Measurements from ENCODE around the gene MMP17. TPM values are rescaled to one million over a fixed set of nuclear protein-coding genes. Genes with fewer than 3 reads are reported as not detected.

The MMP17 gene
- total RNA-seq, 1 experiment from 2014 or later = 30.2 TPM

- Histone ChIP-seq H3K4me3 (ENCODE audit: low read length) (no peak overlapping the region), H3K4me1 (ENCODE audit: insufficient read depth, low read length) (peaks cover 25% of the 10 kb centered on the region), H2AFZ (ENCODE audit: low read length) (no peak overlapping the region), H3F3A (ENCODE audit: low read length, unreplicated experiment) (peaks cover 4% of the 10 kb centered on the region), H3K79me2 (ENCODE audit: low read length) (no peaks in the 10 kb centered on the region), H4K20me1 (ENCODE audit: low read length) (no peaks in the 10 kb centered on the region), H3K9ac (ENCODE audit: low read length) (no peak overlapping the region), H3K36me3 (ENCODE audit: low read depth, low read length) (peaks cover 53% of the 10 kb centered on the region), H3K27ac (ENCODE audit: low read length) (no peak overlapping the region), H3K9me3 (ENCODE audit: low read length) (no peaks in the 10 kb centered on the region), H3K27me3 (ENCODE audit: low read length) (no peaks in the 10 kb centered on the region), H3K9me2 (replicated peaks; ENCODE audit: low read length) (no peaks in the 10 kb centered on the region), H3K4me2 (ENCODE audit: low read length) (no peak overlapping the region)
- ChIA-PET CTCF (no interaction called here), POLR2A (ENCODE audit: unreplicated experiment) (no interaction called here)
- TF ChIP-seq EZH2 (IDR thresholded peaks at IDR 0.05; ENCODE audit: low read length, unreplicated experiment) (no peak), EZH2phosphoT487 (IDR thresholded peaks at IDR 0.05; ENCODE audit: borderline replicate concordance, low read length) (no peak), CTCF (conservative IDR thresholded peaks at IDR 0.05; ENCODE audit: low read depth, low read length) (no peak)
- no peak for DNase-seq
- no TSS peak for BruUV-seq (replicated peaks)
- ATAC-seq = no peak
- intact Hi-C loops (cut with micrococcal nuclease) = no loop called here
These were observed 41.9 kb upstream of the MMP17 start for GRCh38 chr12:131786331-131786730.

GRCh38 chr12:131787143-131787660 is 41.0 kb upstream of the MMP17 start:
- CTCF ChIA-PET = no interaction called here
- Histone ChIP-seq H3K4me3 (ENCODE audit: low read length) (no peak overlapping the region), H3K4me2 (ENCODE audit: low read length) (no peak overlapping the region), H3K9ac (ENCODE audit: low read length) (no peak overlapping the region), H3K79me2 (ENCODE audit: low read length) (no peaks in the 10 kb centered on the region), H3K9me3 (ENCODE audit: low read length) (no peaks in the 10 kb centered on the region), H3K27ac (ENCODE audit: low read length) (no peak overlapping the region), H2AFZ (ENCODE audit: low read length) (no peak overlapping the region), H3K36me3 (ENCODE audit: low read depth, low read length) (peaks cover 55% of the 10 kb centered on the region), H3K9me2 (replicated peaks; ENCODE audit: low read length) (no peaks in the 10 kb centered on the region), H3K4me1 (ENCODE audit: insufficient read depth, low read length) (peaks cover 25% of the 10 kb centered on the region), H4K20me1 (ENCODE audit: low read length) (no peaks in the 10 kb centered on the region), H3F3A (ENCODE audit: low read length, unreplicated experiment) (peaks cover 4% of the 10 kb centered on the region), H3K27me3 (ENCODE audit: low read length) (no peaks in the 10 kb centered on the region)
- BruUV-seq (replicated peaks) = no TSS peak
- POLR2A ChIA-PET (ENCODE audit: unreplicated experiment) = no interaction called here
- DNase-seq (no peak), ATAC-seq (no peak)
- TF ChIP-seq EZH2 (IDR thresholded peaks at IDR 0.05; ENCODE audit: low read length, unreplicated experiment) (no peak), EZH2phosphoT487 (IDR thresholded peaks at IDR 0.05; ENCODE audit: borderline replicate concordance, low read length) (no peak), CTCF (conservative IDR thresholded peaks at IDR 0.05; ENCODE audit: low read depth, low read length) (no peak)
- intact Hi-C loops (cut with micrococcal nuclease) = no loop called here

- Histone ChIP-seq H3K79me2 (ENCODE audit: low read length) (no peaks in the 10 kb centered on the region), H3K9me2 (replicated peaks; ENCODE audit: low read length) (no peaks in the 10 kb centered on the region), H3K4me3 (ENCODE audit: low read length) (no peak overlapping the region), H3K27me3 (ENCODE audit: low read length) (no peaks in the 10 kb centered on the region), H3K9ac (ENCODE audit: low read length) (no peak overlapping the region), H4K20me1 (ENCODE audit: low read length) (no peaks in the 10 kb centered on the region), H3F3A (ENCODE audit: low read length, unreplicated experiment) (peaks cover 4% of the 10 kb centered on the region), H3K36me3 (ENCODE audit: low read depth, low read length) (peaks cover 55% of the 10 kb centered on the region), H3K4me1 (ENCODE audit: insufficient read depth, low read length) (peaks cover 19% of the 10 kb centered on the region), H3K4me2 (ENCODE audit: low read length) (no peak overlapping the region), H3K27ac (ENCODE audit: low read length) (no peak overlapping the region), H3K9me3 (ENCODE audit: low read length) (no peaks in the 10 kb centered on the region), H2AFZ (ENCODE audit: low read length) (no peak overlapping the region)
- BruUV-seq (replicated peaks) = no TSS peak
- CTCF ChIA-PET = no interaction called here
- intact Hi-C loops (cut with micrococcal nuclease) = no loop called here
- TF ChIP-seq EZH2 (IDR thresholded peaks at IDR 0.05; ENCODE audit: low read length, unreplicated experiment) = no peak
- TF ChIP-seq EZH2phosphoT487 (IDR thresholded peaks at IDR 0.05; ENCODE audit: borderline replicate concordance, low read length) = no peak
- no peak for TF ChIP-seq CTCF (conservative IDR thresholded peaks at IDR 0.05; ENCODE audit: low read depth, low read length)
- ATAC-seq (no peak), DNase-seq (no peak)
- POLR2A ChIA-PET (ENCODE audit: unreplicated experiment) = no interaction called here
These were observed 40.1 kb upstream of the MMP17 start for GRCh38 chr12:131788070-131788469.
